Globus pallidus (tissue), 1 donor: Measurements from ENCODE around the gene MYBPC2.
"Not testable (repeated sequence)": the region's sequence is repeated elsewhere in the genome, so short reads cannot be mapped to it uniquely, and the experiment has no call there.

Experiments
- DNase-seq: peaks from one replicate; pipeline ENCODE4 v3.0.0-alpha.2; 2015; ENCODE audit warnings: low spot score

Gene MYBPC2

GRCh38 chr19:50428772-50429463 lies 3.8 kb upstream of the MYBPC2 start:
- DNase-seq = no peak

DNA sequence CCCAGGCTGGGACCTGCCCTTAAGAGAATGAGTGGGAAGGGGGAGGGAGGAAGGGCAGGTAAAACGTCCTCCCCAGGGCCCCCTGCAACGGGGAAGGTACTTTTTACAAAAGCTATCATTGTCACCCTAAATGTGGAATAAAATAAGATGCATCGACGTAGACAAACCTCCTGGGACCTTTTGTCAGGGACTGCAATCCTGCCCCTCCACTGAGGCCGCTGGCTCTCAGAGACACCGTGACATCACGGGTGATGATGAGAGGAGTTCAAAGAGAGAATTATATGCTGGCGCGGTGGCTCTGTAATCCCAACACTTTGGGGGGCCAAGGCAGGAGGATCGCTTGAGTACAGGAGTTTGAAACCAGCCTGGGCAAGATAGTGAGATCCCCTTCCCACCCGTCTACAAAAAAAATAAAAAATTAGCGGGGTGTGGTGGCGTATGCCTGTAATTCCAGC lies 1.8 kb upstream of the MYBPC2 start:
- no peak for DNase-seq

DNA sequence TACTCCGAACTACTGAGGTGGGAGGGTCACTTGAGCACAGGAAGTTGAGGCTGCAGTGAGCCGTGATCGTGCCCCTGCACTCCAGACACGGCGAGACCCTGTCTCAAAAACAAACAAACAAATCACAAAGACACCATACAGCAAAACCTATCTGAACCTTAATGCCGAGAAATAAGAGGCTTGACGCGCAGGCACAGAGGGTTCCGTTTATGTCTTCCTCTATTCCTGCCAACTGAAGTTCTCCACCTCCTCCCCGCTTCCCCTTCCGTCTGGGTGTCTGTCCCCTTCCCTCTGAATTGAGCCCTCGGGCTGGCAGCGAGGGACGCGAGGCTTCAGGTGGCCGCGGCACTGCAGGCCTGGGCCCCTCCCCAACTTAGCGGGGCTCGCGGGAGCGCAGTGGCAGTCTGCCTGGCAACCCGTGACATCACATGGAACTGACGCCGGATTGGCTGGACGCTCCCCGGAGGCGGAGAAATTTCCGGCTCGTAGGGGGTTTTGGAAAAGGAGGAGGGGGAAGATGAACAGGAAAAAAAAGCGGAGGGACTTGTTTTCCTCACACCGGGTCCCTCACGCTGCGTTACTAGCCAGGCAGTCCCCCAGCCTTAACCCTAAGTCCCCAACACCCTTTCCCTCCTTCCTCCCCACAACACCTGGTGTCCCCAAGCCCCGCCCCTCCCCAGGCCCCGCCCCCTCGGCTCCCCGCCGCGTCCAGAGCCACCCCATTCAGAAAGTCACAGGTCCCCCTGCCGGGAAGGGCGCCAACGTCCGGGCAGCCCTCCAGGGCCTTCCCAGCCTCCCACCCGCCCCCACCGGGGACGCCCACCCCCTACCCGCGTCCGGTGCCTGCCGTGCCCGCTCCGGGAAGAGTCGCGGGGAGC lies 1.1 kb upstream of the MYBPC2 start:
- peak; percentile 71 for DNase-seq

DNA sequence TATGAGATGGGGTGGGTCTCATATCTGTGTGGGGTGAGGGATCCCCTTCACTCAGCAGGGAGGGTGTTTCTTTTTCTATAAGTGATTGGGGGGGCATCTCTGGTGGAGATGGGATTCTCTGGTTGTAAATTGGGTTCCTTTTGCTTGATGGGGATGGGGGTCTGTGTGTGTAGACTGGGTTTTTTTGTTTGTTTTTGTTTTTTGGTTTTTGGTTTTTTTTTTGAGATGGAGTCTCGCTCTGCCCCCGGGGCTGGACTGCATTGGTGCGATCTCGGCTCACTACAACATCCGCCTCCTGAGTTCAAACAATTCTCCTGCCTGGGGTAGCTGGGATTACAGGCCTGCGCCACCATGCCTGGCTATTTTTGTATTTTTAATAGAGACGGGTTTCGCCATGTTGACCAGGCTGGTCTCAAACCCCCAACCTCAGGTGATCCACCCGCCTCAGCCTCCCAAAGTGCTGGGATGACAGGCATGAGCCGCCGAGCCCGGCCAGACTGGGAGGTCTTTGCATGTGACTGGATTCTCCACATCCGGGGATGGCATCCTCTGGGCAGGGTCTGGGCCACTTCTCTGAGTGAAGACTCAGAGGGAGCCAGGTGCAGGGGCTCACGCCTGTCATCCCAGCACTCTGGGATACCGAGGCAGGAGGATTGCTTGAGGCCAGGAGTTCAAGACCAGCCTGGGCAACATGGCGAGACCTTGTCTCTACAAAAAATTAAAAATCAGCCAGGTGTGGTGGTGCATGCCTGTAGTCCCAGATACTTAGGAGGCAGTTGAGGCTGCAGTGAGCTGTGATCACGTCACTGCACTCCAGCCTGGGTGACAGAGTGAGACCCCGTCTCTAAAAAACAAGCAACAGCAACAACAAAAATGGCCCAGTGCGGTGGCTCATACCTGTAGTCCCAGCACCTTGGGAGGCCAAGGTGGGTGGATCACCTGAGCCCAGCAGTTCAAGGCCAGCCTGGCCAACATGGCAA lies 799 bp downstream of the MYBPC2 start:
- DNase-seq = no peak

GRCh38 chr19:50434525-50434924 lies 1.8 kb downstream of the MYBPC2 start:
- no peak for DNase-seq

- DNase-seq = no peak
Observed at GRCh38 chr19:50435221-50435620, 2.5 kb downstream of the MYBPC2 start.

DNA sequence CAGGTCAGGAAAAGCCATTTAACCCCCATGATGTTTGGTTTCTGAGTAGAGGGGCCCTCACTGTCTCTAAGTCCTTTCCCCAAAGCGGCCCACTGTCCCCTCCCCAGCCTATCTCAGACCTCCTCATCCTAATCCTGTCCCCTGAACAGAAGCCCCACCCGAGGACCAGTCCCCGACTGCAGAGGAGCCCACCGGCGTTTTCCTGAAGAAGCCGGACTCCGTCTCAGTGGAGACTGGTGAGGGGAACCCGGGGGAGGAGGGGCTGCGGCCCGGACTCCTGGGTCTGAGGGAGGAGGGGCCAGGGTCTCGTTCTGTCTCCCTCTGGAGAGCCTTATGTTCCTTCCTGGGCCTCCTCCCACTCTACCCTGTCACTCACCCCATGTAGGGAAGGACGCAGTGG lies 2.9 kb downstream of the MYBPC2 start:
- no peak for DNase-seq

DNA sequence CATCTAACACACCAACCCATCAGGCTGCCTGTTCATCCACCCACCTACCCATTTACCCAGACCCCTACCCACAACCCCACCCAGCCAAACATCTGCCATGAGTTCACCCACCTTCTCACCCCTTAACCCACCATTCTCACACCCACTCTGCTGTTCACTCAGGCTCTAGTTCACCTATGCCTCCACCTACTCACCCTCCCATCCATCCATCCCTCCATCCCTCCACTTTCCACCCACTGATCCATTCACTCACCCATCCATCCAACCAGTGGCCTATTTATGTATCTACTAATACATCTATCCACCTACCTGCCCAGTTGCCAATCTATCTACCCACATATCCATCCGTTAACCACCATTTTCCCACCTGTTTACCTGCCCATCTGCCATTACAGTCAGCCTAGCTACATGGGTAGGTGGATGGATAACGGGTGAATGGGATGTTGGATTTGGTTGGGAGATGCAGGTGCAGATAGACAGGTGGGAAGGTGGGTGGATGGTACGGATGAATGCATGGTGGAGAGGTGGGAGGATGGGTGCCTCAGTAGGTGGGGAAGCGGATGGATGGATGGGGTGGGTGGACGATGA lies 5.3 kb downstream of the MYBPC2 start:
- DNase-seq = no peak

GRCh38 chr19:50439130-50439529 lies 6.4 kb downstream of the MYBPC2 start:
- not testable (repeated sequence) for DNase-seq

- no peak for DNase-seq
Observed at GRCh38 chr19:50444059-50444458, 11.4 kb downstream of the MYBPC2 start.

DNA sequence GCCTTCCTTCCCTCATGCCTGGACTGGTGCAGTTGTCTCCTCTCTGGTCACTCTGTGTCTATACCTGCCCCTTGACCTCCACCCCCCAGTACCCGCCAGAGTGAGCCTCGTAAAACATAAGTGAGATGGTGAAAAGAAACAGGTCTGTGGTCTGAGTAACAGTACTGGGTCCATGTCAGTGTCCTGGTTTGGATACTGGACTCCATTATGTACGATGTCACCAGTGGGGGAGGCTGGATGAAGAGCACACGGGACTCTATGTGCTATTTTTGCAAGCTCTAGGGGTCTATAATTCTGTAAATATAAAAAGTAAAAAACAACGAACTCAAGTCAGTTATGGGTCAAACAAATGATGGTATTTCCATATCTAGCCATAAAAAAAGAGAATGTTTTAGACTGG lies 14.4 kb downstream of the MYBPC2 start:
- no peak for DNase-seq

GRCh38 chr19:50447750-50448149 lies 15.1 kb downstream of the MYBPC2 start:
- DNase-seq = no peak

DNA sequence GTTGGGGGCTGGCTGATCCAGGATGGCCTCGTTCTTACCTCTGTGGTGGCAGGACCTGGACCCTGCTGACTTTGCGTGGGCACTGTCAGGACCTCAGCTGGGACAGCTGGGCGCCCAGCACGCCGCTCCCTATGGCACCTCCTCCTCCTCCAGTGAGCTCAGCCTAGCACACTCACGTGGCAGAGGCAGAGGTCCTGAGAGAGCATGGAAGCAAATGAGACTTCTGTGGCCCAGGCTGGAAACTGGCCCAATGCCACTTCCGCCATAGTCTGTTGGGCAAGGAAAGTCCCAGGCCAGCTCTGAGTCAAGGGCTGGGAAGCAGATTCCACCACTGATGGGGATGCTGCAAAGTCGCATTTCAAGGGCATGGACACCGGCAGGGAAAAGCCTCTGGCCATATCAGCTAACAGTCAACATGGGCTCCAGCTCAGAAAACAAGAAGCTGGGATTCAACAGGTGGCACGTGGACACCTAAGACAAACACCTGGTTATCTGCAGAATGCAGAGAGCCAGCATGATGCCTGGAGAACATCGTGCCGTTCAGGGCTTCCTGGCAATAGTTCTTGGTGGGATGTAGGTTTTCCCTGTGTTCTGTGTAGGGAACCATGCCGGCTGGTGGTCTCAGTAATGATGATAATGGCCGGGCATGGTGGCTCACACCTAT lies 16.7 kb downstream of the MYBPC2 start:
- DNase-seq = no peak

DNA sequence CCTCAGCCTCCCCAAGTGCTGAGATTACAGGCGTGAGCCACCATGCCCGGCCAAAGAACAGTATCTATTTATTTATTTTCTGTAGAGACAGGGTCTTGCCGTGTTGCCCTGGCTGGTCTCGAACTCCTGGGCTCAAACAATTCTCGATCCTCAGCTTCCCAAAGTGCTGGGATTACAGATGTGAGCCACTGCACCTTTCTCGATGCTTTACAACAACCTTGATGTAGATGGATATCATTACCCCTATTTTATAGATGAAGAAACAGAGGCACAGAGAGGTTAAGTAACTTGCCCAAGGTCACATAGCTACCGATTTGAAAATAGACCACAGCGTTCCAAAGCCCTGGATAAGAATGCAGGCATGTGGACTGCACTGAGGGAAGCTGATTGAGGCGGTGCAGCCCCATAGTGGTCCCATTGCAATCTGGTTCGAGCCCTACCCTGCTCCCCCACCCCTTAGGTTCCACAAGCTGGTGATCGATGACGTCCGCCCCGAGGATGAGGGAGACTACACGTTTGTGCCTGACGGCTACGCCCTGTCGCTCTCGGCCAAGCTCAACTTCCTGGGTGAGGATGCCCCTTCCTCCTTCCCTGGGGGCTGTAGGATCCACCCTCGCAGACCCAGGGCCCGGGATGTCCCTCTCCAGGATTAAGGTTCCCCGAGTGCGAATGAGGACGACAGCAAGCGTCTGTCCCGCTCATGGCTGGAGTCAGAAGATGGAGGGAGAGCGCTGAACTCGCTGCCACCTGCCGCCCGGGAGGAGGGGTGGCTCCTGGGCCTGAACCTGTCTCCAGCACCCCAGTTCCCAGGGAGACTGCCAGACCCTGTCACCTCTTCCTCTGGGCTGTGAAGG lies 17.9 kb downstream of the MYBPC2 start:
- no peak for DNase-seq

- no peak for DNase-seq
Observed at GRCh38 chr19:50451223-50451534, 18.5 kb downstream of the MYBPC2 start.

- DNase-seq = no peak
Observed at GRCh38 chr19:50453243-50453642, 20.6 kb downstream of the MYBPC2 start.

DNA sequence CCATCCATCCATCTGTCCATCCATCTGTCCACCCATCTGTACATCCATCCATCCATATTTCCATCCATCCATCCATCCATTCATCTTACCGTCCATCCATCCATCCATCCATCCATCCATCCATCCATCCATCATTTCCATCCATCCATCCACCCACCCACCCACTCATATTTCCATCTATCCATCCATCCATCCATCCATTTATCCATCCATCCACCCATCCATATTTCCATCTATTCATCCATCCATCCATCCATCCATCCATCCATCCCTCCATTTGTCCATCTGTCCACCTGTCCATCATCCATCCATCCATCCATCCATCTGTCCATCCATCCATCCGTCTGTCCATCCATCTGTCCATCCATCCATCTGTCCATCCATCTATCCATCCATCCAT lies 23.3 kb downstream of the MYBPC2 start:
- no peak for DNase-seq

GRCh38 chr19:50457300-50457699 lies 24.6 kb downstream of the MYBPC2 start:
- DNase-seq = no peak

DNA sequence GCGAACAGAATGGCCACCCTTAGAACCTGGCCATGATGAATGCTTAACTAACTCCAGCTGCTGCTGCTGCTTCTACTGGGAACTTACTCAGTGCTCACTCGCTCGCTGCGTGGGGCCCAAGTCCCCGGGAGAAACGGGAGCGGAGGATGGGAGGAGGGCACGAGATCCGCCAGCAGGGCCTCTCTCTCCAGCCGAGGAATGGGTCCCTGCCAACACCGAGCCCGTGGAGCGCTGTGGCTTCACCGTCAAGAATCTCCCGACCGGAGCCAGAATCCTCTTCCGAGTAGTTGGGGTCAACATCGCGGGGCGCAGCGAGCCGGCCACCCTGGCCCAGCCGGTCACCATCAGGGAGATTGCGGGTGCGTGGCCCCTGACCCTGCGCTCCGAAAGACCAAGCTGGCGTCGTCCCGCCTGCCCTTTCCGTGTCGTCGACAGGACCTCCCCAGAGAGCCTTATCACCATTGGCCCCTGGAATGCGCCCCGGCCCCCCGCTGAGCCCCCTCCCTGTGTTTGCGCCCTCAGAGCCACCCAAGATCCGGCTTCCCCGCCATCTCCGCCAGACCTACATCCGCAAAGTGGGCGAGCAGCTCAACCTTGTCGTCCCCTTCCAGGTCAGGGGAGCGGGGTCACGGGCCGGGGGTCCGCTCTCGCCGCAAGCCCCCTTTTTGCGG lies 25.8 kb downstream of the MYBPC2 start:
- DNase-seq = no peak

- no peak for DNase-seq
Observed at GRCh38 chr19:50459067-50459456, 26.4 kb downstream of the MYBPC2 start.
